Epithelial cell of esophagus (primary cell): ENCODE measurements around the gene CERS3.

Source experiments
- DNase-seq: peaks from one replicate; pipeline ENCODE4 v3.0.0; 2010; ENCODE audit warnings: low read depth
- H3K4me3 ChIP-seq: 2 replicates; pipeline ENCODE4 v1.5.1; 2011; ENCODE audit warnings: mild to moderate bottlenecking, low read length, control low read depth
- TF ChIP-seq, protein P1 (sequence below): IDR thresholded peaks from 2 replicates; pipeline ENCODE4 v1.5.1; 2011; ENCODE audit warnings: low read depth, mild to moderate bottlenecking, low read length, control low read depth, inconsistent platforms; ENCODE audit not compliant: insufficient read depth; ENCODE audit errors: missing control alignments

Gene CERS3

DNA sequence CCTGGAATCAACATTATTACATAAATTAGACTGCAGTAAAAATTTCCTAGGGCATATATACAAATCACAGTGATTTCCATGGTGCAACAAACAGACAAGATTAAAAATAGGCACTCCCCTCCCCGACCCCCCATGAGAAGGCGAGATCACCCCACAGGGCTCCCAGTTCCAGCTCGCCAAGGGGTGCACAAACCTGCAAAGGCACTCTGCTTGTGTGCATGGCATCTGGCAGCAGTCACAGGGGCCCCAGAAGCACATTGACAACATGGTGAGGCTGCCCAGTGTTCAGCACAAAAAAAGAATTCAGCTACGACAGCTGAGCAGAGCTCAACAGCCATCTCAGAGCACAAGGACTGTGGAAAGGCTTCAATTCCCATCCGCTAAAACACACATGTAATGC is 19.2 kb upstream of the CERS3 start:
- no peak for DNase-seq
- no peak overlapping the region for H3K4me3 ChIP-seq
- TF ChIP-seq, protein P1, sequence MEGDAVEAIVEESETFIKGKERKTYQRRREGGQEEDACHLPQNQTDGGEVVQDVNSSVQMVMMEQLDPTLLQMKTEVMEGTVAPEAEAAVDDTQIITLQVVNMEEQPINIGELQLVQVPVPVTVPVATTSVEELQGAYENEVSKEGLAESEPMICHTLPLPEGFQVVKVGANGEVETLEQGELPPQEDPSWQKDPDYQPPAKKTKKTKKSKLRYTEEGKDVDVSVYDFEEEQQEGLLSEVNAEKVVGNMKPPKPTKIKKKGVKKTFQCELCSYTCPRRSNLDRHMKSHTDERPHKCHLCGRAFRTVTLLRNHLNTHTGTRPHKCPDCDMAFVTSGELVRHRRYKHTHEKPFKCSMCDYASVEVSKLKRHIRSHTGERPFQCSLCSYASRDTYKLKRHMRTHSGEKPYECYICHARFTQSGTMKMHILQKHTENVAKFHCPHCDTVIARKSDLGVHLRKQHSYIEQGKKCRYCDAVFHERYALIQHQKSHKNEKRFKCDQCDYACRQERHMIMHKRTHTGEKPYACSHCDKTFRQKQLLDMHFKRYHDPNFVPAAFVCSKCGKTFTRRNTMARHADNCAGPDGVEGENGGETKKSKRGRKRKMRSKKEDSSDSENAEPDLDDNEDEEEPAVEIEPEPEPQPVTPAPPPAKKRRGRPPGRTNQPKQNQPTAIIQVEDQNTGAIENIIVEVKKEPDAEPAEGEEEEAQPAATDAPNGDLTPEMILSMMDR = no peak

DNA sequence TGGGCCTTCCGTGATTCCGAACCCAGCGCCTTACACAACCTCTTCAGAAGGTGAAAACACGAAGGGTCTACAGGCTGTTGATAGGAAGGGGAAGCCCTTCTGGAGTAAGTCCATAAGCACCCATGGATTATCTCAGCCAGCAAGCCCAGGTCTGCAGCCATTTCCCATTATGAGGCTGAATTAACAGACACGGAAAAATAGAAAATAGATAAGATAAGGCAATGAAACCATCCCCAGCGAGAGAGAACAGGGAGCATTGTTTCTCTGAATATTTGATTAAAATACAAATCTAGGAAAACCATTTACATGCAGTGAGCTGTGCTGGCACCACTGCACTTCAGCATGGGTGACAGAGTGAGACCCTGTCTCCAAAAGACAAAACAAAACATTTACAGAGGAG is 16.2 kb upstream of the CERS3 start:
- TF ChIP-seq, protein P1 = no peak
- no peak for DNase-seq
- H3K4me3 ChIP-seq = no peak overlapping the region

DNA sequence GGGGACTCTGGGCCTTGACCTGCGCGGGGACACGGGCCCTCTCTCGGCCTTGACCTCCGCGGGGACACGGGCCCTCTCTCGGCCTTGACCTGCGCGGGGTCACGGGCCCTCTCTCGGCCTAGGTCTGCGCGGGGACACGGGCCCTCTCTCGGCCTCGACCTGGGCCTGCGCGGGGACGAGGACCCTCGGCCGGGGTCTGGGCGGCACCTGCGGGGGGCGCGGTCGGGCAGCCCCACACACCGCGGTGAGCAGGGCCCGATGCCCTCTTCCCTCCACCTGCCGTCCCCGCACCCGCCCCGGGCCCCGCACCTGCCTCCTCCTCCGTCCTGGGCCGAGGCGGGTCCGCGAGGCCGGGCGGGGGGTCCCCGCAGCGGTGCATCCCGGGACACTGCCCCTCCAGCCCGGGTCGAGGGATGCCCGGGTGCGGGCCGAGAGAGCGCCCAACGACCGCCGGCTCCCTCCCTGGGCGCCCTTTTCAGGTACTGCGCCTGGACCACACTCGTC is 15.6 kb upstream of the CERS3 start:
- no peak overlapping the region for H3K4me3 ChIP-seq
- DNase-seq = no peak
- TF ChIP-seq, protein P1 = no peak

DNA sequence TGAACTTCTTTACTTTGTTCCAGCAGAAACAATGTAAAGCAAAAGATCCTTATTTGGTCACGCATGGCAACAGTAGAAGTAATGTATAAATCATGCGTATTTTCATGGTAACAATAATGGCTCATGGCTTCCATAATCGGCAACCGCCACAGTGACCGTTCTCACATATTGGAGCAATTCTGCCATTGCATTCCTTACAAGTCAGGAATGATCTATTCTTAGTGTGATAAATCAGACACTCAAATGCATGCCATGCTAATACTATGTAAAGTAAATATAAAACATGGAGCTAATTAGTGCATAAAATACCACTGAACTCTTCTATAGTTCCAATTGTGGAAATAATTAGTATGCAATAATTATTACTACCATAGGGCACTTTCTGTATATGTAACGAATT is 13.5 kb upstream of the CERS3 start:
- H3K4me3 ChIP-seq = no peak overlapping the region
- TF ChIP-seq, protein P1 = no peak
- no peak for DNase-seq

DNA sequence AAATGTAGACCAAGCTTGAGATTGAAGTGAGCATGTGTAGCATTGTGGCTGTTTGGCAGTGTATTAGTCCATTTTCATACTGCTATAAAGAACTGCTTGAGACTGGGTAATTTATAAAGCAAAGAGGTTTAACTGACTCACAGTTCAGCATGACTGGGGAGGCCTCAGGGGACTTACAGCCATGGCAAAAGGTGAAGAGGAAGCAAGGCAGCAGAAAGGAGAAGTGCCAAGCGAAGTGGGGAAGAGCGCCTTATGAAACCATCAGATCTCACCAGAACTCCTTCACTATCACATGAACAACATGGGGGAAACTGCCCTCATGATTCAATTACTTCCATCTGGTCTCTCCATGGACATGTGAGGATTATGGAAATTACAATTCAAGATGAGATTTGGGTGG is 8.6 kb upstream of the CERS3 start:
- TF ChIP-seq, protein P1 = no peak
- no peak for DNase-seq
- H3K4me3 ChIP-seq = no peak overlapping the region

DNA sequence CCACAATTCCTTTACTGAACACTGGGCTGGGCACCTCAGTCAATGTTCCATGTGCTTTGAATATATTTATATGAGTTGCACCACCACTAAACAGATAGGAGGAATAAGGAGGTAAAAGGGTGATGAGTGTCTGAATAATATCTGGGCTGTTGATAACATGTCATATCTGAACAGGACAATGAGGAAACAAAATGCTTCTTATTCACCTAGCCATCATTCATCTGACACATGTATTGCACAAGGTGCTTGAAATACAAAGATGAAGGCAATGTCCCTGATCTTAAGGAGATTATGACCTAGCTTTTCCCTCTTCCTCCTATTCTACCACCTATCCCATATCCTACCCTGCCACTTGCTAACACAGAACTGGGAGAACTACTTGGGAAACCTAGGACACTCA is 8.0 kb upstream of the CERS3 start:
- DNase-seq = peak; percentile 81
- H3K4me3 ChIP-seq = no peak overlapping the region
- TF ChIP-seq, protein P1 = no peak

DNA sequence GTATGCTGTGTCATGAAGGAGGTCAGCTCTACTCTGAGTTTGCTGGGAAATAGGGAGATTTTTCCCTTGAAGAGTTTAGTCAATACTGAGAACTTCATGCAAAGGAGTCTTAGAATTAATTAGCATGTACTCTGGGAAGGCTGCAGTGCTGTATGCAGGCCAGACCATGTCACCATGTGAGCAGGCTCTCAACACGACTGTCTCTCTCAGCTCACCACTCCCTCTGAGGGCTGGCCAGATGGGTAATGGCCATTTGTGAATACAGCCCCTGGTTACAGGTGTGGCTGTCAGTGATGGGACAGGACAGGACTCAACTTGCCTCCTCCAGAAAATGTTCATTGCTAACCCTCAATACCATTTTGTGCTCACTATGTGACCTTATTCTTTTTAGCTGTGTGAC is 5.1 kb upstream of the CERS3 start:
- peak; percentile 52 for DNase-seq
- TF ChIP-seq, protein P1 = no peak
- no peak overlapping the region for H3K4me3 ChIP-seq
